Measurements from ENCODE around the gene DOCK7. TPM values are rescaled to one million over a fixed set of nuclear protein-coding genes. Genes with fewer than 3 reads are reported as not detected.

Gene DOCK7
- total and polyA plus RNA-seq, 2 of the 8 experiments (the other 6 are each of a cell fraction or from before 2014, with no cell fraction given) = 10.2 to 33.7 TPM

DNA sequence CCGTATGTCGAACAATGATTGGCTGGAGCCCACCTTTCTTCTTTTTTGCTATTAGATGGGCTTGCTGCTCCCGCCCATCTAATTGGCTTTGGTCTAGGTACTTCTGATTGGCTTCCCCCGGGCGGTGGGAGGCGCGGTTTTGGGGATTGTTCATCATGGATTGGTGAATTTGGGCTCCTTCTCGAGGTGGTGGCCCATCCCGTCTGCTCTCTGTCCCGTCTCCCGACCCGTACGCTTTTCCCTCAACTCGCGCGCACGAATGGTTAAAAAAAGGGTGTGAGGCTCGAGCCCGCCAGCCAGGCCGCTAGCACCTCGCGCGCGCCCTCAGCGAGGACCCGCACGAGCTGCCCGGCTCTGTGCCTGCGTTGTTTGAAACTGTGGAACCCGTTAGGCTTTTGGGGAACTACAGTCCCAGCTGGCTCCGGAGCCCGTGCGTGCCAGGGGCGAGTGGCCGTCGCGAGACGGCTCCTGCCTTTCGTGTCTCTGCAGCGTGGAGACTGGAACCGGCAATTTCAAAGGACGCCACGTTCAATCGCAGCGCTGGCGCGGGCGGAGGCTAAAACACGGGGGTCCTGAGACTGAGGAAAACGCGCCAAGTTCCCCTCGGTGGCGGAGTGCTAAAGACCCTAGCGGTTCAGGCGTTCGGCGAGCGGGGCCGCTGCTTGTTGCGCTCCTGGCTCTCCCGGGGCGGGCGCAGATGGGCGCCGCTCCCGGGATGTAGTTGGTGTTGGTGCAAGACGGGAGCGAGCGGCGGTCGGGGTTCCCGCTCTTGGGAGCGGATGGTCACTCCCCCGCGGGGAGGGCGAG, 251.5 kb downstream of the DOCK7 start, which contains the start of gene USP1:
Gene USP1 (plus strand): TSS at position 584 of the 807 bp plus-strand sequence. CDS start 2,819 bp downstream, outside the sequence.
- H3K18ac ChIP-seq (ENCODE audit: extremely low read depth, low read length) = peak within 1 kb of the TSS; percentile 99
- FAIRE-seq = peak; percentile 84
- H4K5ac ChIP-seq (ENCODE audit: insufficient read length, low read depth, low read length) = peak within 1 kb of the TSS; percentile 100
- H2BK15ac ChIP-seq (ENCODE audit: low read length) = peak within 1 kb of the TSS; percentile 98; the same call in 1 of the 2 replicates
- H2BK120ac ChIP-seq (replicated peaks; ENCODE audit: low read depth, low read length) = peak within 1 kb of the TSS; percentile 97
- no peaks in the 10 kb centered on the region for H3K27me3 ChIP-seq (replicated peaks in 1 of 4; ENCODE audit: control insufficient read depth in 3 of 4, extremely low read depth in 1 of 4, insufficient read depth in 3 of 4, low read length in 3 of 4)
- H3K9ac ChIP-seq (replicated peaks in 1 of 4; ENCODE audit: extremely low read depth in 1 of 4, low read depth in 3 of 4, low read length in 3 of 4) = peak within 1 kb of the TSS; percentile 97 to 99 (median 98)
- DNase-seq (ENCODE audit: low read depth in 1 of 2, low spot score in 2 of 2) = peak; percentile 91 to 97
- H2AFZ ChIP-seq (ENCODE audit: low read length) = peak within 1 kb of the TSS; percentile 63; the same call in 1 of the 2 replicates
- H4K91ac ChIP-seq (replicated peaks; ENCODE audit: insufficient read length, low read length) = peak within 1 kb of the TSS; percentile 100
- peak within 1 kb of the TSS; percentile 100 for H2BK5ac ChIP-seq (ENCODE audit: low read depth, low read length)
- no peaks in the 10 kb centered on the region for H3K9me3 ChIP-seq (ENCODE audit: insufficient read depth in 2 of 2, low read depth in 1 of 2, low read length in 1 of 2)
- no peaks in the 10 kb centered on the region; a peak in 3 of 7 replicates for H3K4me1 ChIP-seq (replicated peaks in 1 of 4; ENCODE audit: control insufficient read depth in 3 of 4, insufficient read depth in 4 of 4, low read length in 3 of 4)
- peaks cover 7% of the 10 kb centered on the region in 2 experiments for H4K20me1 ChIP-seq (replicated peaks in 1 of 2; ENCODE audit: control insufficient read depth in 1 of 2, insufficient read depth in 2 of 2, low read length in 2 of 2)
- H3K36me3 ChIP-seq (ENCODE audit: control insufficient read depth in 2 of 4, insufficient read depth in 4 of 4, low read length in 3 of 4) = peaks cover 0 to 13% (median 5%) of the 10 kb centered on the region in 4 experiments; a peak in 5 of 8 replicates
- H3K14ac ChIP-seq (ENCODE audit: insufficient read length) = peak within 1 kb of the TSS; percentile 91
- no peaks in the 10 kb centered on the region for H3K79me1 ChIP-seq (ENCODE audit: low read depth, low read length)
- peak within 1 kb of the TSS; percentile 65; the same call in 1 of the 2 replicates for H2AK5ac ChIP-seq (ENCODE audit: low read depth, low read length)
- ChIA-PET POLR2A (ENCODE audit: partially characterized antibody) (interaction anchor here (0.6 to 3.2 kb wide), 27 partner anchors 9 to 650 kb away, joined by 3 to 17 read pairs (median 4); no protein-coding TSS in a partner anchor), CTCF (ENCODE audit: partially characterized antibody) (interaction anchor here (0.5 to 2.0 kb wide), 4 partner anchors 46 to 295 kb away, joined by 3 to 7 read pairs (median 4); no protein-coding TSS in a partner anchor)
- H2BK12ac ChIP-seq (ENCODE audit: low read depth, low read length) = peak within 1 kb of the TSS; percentile 95; the same call in 1 of the 2 replicates
- H3K56ac ChIP-seq (replicated peaks; ENCODE audit: insufficient read length, low read depth, low read length) = peak within 1 kb of the TSS; percentile 97
- H3K4me2 ChIP-seq (ENCODE audit: insufficient read depth in 1 of 2, low read depth in 2 of 2, low read length in 2 of 2) = peak within 1 kb of the TSS; percentile 93 to 100
- peaks cover 12 to 43% of the 10 kb centered on the region in 2 experiments for H3K79me2 ChIP-seq (ENCODE audit: control insufficient read depth in 1 of 2, insufficient read depth in 2 of 2, low read length in 2 of 2)
- peak within 1 kb of the TSS; percentile 98 for H3K4ac ChIP-seq (replicated peaks; ENCODE audit: insufficient read length, low read depth, low read length)
- H2BK20ac ChIP-seq (ENCODE audit: low read length) = no peak within 1 kb of the TSS
- peak within 1 kb of the TSS; percentile 74 to 88 (median 80) for H3K4me3 ChIP-seq (ENCODE audit: extremely low read depth in 1 of 4, insufficient read depth in 2 of 4, low read depth in 3 of 4, low read length in 4 of 4)
- peak within 1 kb of the TSS; percentile 100 for H4K8ac ChIP-seq (ENCODE audit: extremely low read depth, insufficient read depth, low read length)
- WGBS, 2 experiments (ENCODE audit: extremely low coverage in 1 of 2, insufficient coverage in 1 of 2, insufficient read length in 1 of 2, insufficient replicate concordance in 2 of 2, low coverage in 1 of 2, low lambda C conversion rate in 2 of 2, missing lambda C conversion rate in 1 of 2) = 1% methylated on average over 65 of the region's 76 CpGs; no CpG with 5 or more reads in 1 of the 2 experiments
- H3K23me2 ChIP-seq (ENCODE audit: low read depth, low read length) = peaks cover 18% of the 10 kb centered on the region
- no peak within 1 kb of the TSS for H3K23ac ChIP-seq (ENCODE audit: insufficient read length)
- peak within 1 kb of the TSS; percentile 99 for H3K27ac ChIP-seq (ENCODE audit: low read depth, low read length)
- TF ChIP-seq, protein P1, sequence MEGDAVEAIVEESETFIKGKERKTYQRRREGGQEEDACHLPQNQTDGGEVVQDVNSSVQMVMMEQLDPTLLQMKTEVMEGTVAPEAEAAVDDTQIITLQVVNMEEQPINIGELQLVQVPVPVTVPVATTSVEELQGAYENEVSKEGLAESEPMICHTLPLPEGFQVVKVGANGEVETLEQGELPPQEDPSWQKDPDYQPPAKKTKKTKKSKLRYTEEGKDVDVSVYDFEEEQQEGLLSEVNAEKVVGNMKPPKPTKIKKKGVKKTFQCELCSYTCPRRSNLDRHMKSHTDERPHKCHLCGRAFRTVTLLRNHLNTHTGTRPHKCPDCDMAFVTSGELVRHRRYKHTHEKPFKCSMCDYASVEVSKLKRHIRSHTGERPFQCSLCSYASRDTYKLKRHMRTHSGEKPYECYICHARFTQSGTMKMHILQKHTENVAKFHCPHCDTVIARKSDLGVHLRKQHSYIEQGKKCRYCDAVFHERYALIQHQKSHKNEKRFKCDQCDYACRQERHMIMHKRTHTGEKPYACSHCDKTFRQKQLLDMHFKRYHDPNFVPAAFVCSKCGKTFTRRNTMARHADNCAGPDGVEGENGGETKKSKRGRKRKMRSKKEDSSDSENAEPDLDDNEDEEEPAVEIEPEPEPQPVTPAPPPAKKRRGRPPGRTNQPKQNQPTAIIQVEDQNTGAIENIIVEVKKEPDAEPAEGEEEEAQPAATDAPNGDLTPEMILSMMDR (IDR thresholded peaks at IDR 0.05; ENCODE audit: control extremely low read depth in 1 of 3, insufficient read depth in 1 of 3, low read depth in 1 of 3, low read length in 3 of 3) = no peak
- TF ChIP-seq YY1 (IDR thresholded peaks at IDR 0.05; ENCODE audit: low read depth, low read length) = no peak
- TF ChIP-seq SP1 (IDR thresholded peaks at IDR 0.05; ENCODE audit: low read depth, low read length) = peak; percentile 95
- TF ChIP-seq GABPA (IDR thresholded peaks at IDR 0.05; ENCODE audit: borderline replicate concordance, insufficient read depth, low read length) = no peak
- TF ChIP-seq, protein P2, sequence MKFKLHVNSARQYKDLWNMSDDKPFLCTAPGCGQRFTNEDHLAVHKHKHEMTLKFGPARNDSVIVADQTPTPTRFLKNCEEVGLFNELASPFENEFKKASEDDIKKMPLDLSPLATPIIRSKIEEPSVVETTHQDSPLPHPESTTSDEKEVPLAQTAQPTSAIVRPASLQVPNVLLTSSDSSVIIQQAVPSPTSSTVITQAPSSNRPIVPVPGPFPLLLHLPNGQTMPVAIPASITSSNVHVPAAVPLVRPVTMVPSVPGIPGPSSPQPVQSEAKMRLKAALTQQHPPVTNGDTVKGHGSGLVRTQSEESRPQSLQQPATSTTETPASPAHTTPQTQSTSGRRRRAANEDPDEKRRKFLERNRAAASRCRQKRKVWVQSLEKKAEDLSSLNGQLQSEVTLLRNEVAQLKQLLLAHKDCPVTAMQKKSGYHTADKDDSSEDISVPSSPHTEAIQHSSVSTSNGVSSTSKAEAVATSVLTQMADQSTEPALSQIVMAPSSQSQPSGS (IDR thresholded peaks at IDR 0.05; ENCODE audit: low read length) = no peak
- TF ChIP-seq EZH2 (IDR thresholded peaks at IDR 0.05; ENCODE audit: low read depth, low read length, severe bottlenecking) = no peak

Measured in H1 (cell line).